Measurements from ENCODE around the gene ABHD2. TPM values are rescaled to one million over a fixed set of nuclear protein-coding genes. Genes with fewer than 3 reads are reported as not detected.

ABHD2 gene
- total RNA-seq, 4 donors from 2014 or later: 37.8 to 81.5 (median 58.3) TPM

- no peak overlapping the region for H3K4me3 ChIP-seq
- intact Hi-C loops (cut with DNase I; ENCODE audit: low total_unique reads): no loop called here
- in situ Hi-C loops (cut with MboI; ENCODE audit: low pct_ligation_motif_present in 1 of 4, low pct_unique_long_range_greater_than_20kb in 1 of 4, low sequenced_read_pairs in 3 of 4): no loop called here
- H3K9me3 ChIP-seq: no peaks in the 10 kb centered on the region
- WGBS, 2 donors (ENCODE audit: low coverage in 1 of 2): 12% methylated on average over 1 of the region's 1 CpG; no CpG with 5 or more reads in 1 of the 2 donors
- peaks cover 33 to 72% (median 50%) of the 10 kb centered on the region in 4 donors for H3K4me1 ChIP-seq
- TF ChIP-seq CTCF (IDR thresholded peaks at IDR 0.05) (no peak), POLR2AphosphoS5 (IDR thresholded peaks at IDR 0.05) (peak in 2 of 3 donors; percentile 9 to 62)
- H3K27ac ChIP-seq: peak overlapping the region; percentile 58 to 87 (median 76)
- DNase-seq: peak; percentile 76
- peaks cover 0 to 2% (median 0%) of the 10 kb centered on the region in 4 donors for H3K36me3 ChIP-seq
- no peaks in the 10 kb centered on the region for H3K27me3 ChIP-seq
These were observed 24.2 kb downstream of the ABHD2 start for GRCh38 chr15:89112341-89112971.

DNA sequence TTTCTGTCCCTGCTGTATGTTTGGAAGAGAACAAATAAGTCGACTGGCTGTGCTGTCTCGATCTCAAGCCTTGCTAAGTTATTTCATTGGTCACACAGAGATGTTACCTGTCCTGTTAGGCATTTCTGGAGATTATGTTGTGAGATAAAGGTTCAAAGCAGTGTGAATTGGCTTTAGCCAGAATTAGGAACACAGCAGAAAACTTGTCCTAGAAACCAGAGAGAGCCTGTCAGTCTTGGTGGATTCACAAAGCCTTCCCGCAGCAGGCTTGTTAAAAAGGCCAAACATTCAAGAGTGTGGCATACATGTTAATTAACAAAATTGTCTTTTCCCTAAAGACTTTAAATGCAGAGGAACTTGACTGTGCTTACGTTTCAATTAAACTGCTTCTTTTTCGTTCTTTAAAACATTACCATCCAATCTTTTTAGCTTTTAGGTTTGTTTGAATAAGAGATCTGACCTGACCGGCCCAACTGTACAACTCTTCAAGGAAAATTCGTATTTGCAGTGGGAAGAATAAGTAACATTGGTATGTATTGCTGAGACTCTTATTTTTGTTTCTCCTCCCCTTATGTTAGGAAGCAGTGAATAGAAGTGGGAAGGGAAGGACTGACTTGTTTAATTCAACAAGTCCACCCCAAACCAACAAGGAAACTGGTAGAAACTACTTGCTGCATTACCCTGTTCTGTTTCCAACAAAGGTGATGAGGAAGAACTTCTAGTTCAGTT is 25.2 kb downstream of the ABHD2 start:
- Histone ChIP-seq H3K4me1 (peaks cover 33 to 77% (median 54%) of the 10 kb centered on the region in 4 donors), H3K27ac (peak overlapping the region; percentile 58 to 87 (median 76)), H3K36me3 (peaks cover 0 to 6% (median 0%) of the 10 kb centered on the region in 4 donors), H3K27me3 (no peaks in the 10 kb centered on the region), H3K4me3 (no peak overlapping the region), H3K9me3 (no peaks in the 10 kb centered on the region)
- no peak for TF ChIP-seq EP300 (IDR thresholded peaks at IDR 0.05; ENCODE audit: low read depth)
- no peak for TF ChIP-seq CTCF (IDR thresholded peaks at IDR 0.05)
- TF ChIP-seq POLR2A (IDR thresholded peaks at IDR 0.05): no peak
- no peak for TF ChIP-seq POLR2AphosphoS5 (IDR thresholded peaks at IDR 0.05)
- 85 to 89% methylated on average over 5 to 7 of the region's 7 CpGs for WGBS, 2 donors (ENCODE audit: low coverage in 1 of 2)
- in situ Hi-C loops (cut with MboI; ENCODE audit: low pct_ligation_motif_present in 1 of 4, low pct_unique_long_range_greater_than_20kb in 1 of 4, low sequenced_read_pairs in 3 of 4): no loop called here
- intact Hi-C loops (cut with DNase I; ENCODE audit: low total_unique reads): no loop called here
- no peak for DNase-seq

- no peaks in the 10 kb centered on the region for H3K27me3 ChIP-seq
- intact Hi-C loops (cut with DNase I; ENCODE audit: low total_unique reads) (no loop called here), in situ Hi-C loops (cut with MboI; ENCODE audit: low pct_ligation_motif_present in 1 of 4, low pct_unique_long_range_greater_than_20kb in 1 of 4, low sequenced_read_pairs in 3 of 4) (no loop called here)
- H3K27ac ChIP-seq: peak overlapping the region; percentile 58 to 87 (median 80)
- H3K4me1 ChIP-seq: peaks cover 42 to 85% (median 69%) of the 10 kb centered on the region in 4 donors
- no peaks in the 10 kb centered on the region for H3K9me3 ChIP-seq
- no peak for DNase-seq
- H3K36me3 ChIP-seq: peaks cover 0 to 6% (median 0%) of the 10 kb centered on the region in 4 donors
- TF ChIP-seq CTCF (IDR thresholded peaks at IDR 0.05) (no peak), POLR2AphosphoS5 (IDR thresholded peaks at IDR 0.05) (peak in 1 of 3 donors; percentile 20)
- 14 to 22% methylated on average over 1 to 3 of the region's 3 CpGs for WGBS, 2 donors (ENCODE audit: low coverage in 1 of 2)
- H3K4me3 ChIP-seq: no peak overlapping the region
These were observed 26.7 kb downstream of the ABHD2 start for GRCh38 chr15:89114990-89115389.

- in situ Hi-C loops (cut with MboI; ENCODE audit: low pct_ligation_motif_present in 1 of 4, low pct_unique_long_range_greater_than_20kb in 1 of 4, low sequenced_read_pairs in 3 of 4): no loop called here
- Histone ChIP-seq H3K27me3 (no peaks in the 10 kb centered on the region), H3K36me3 (peaks cover 0 to 6% (median 0%) of the 10 kb centered on the region in 4 donors), H3K4me1 (peaks cover 44 to 91% (median 75%) of the 10 kb centered on the region in 4 donors), H3K4me3 (no peak overlapping the region), H3K27ac (peak overlapping the region; percentile 58 to 87 (median 80)), H3K9me3 (no peaks in the 10 kb centered on the region)
- 45 to 55% methylated on average over 3 to 5 of the region's 5 CpGs for WGBS, 2 donors (ENCODE audit: low coverage in 1 of 2)
- no peak for TF ChIP-seq EP300 (IDR thresholded peaks at IDR 0.05; ENCODE audit: low read depth)
- no peak for TF ChIP-seq CTCF (IDR thresholded peaks at IDR 0.05)
- peak; percentile 72 to 75 (median 74) for TF ChIP-seq POLR2AphosphoS5 (IDR thresholded peaks at IDR 0.05)
- no peak for TF ChIP-seq POLR2A (IDR thresholded peaks at IDR 0.05)
- peak; percentile 74 for DNase-seq
- intact Hi-C loops (cut with DNase I; ENCODE audit: low total_unique reads): no loop called here
These were observed 27.3 kb downstream of the ABHD2 start for GRCh38 chr15:89115547-89115946.
